HL-60/S4 treated with phorbol 12-myristate 13-acetate at 8.2 ng/mL for 4 days and 3 days (cell line): ENCODE data around the gene QKI.

Source experiments
- in situ Hi-C: fragments of 300-500 bp; cut with MboI; formaldehyde crosslinking; loops from 2 replicates; pipeline ENCODE4 v1.15.0; 2022; ENCODE audit warnings: low sequenced_read_pairs

QKI gene

DNA sequence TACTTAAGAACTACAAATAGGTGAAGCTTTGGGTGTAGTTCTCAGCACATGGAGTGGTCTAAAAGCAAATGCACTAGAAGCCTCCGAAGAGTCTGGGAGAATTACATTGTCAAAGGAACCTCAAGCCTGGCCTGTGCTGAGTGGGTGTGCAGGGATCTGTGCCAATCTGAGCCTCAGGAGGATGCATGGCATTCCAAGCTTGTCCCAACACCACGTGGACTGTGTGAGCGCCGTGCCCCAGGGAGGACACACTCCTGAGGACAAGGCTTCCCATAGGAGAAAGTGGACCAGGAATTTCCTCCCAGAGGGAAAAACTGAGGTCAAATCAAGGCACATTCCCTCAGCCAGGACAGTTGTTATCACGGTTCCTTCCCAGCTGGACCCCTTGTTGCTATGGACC lies 185.8 kb downstream of the QKI start:
- in situ Hi-C loops = no loop called here

- in situ Hi-C loops = no loop called here
Observed at GRCh38 chr6:163600781-163601180, 186.3 kb downstream of the QKI start.

DNA sequence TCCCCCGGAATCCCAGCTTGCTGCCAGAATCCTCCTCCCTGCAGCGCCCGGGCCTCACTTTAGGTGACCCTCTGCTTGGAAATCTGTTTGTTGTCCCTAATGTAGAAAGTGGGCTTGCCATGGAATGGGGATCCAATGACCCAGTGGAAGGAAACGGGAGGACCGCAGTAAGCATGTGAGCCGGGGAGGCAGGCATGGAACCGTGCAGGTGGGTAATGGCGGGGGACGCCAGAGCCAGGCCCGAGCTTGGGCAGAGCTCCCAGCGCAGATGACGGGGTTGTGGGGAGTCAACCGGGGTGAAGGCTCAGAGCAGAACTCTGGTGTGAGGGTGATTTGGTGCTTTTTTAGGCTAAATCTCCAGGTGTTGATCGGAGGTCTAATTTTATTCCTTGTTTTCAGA lies 188.3 kb downstream of the QKI start:
- in situ Hi-C loops = no loop called here

DNA sequence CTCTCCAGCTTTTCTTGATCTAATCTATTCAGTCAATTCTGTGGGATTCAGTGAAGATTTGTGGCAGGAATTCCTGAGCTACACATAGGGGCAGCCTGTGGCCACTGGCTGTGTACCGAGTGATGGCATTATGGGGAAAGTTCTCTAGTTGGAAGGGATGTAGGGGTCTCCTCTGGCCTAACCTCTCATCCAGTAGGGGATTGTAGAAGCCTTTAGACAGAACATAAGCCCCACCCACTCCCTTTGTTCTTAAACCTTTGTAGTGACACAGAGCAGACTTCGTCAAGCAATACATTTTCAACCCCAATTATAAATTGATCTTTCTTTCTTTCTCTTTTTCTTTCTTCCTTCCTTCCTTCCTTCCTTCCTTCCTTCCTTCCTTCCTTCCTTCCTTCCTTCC lies 188.9 kb downstream of the QKI start:
- in situ Hi-C loops = no loop called here

GRCh38 chr6:163605385-163606097 lies 191.0 kb downstream of the QKI start:
- in situ Hi-C loops = no loop called here

DNA sequence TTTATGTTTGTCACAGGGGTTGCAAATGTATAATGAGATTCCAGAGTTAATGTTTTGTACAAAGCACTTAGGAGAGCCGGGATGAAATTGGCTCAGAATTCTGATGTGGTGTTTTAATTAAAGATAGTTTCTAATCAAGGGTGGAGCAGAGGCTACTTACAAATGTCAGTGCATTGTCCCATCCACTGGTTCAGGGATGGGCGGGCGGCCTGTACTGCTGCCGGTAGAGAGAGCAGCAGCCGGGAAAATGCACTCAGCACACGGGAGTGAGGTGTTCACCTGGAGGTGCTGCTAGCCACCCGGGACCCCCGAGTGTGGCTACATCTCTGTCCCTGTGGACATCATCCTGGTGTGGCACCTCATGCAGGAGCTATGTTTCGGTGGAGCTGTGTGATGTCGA lies 193.3 kb downstream of the QKI start:
- in situ Hi-C loops = no loop called here

- in situ Hi-C loops = no loop called here
Observed at GRCh38 chr6:163608204-163608644, 193.7 kb downstream of the QKI start.

- in situ Hi-C loops = no loop called here
Observed at GRCh38 chr6:163612200-163612599, 197.7 kb downstream of the QKI start.

DNA sequence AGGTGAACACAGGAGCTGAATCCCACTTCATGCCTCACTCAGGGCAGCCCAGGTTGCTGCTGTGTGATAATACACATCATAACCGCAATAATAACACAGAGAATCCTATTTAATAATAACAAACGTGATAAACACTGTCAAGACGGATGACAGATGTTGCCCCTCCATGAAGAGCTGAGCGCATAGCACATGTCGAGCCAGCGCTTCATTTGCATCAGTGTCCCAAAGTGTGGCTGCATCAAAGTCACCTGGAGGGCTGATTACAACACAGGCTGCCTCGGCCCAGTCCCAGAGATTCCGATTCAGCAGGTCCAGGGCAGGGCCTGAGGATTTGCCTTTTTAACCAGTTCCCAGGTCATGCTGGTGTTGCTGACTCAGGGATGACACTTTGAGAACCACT lies 198.5 kb downstream of the QKI start:
- in situ Hi-C loops = no loop called here

GRCh38 chr6:163613668-163614067 lies 199.2 kb downstream of the QKI start:
- in situ Hi-C loops = no loop called here

DNA sequence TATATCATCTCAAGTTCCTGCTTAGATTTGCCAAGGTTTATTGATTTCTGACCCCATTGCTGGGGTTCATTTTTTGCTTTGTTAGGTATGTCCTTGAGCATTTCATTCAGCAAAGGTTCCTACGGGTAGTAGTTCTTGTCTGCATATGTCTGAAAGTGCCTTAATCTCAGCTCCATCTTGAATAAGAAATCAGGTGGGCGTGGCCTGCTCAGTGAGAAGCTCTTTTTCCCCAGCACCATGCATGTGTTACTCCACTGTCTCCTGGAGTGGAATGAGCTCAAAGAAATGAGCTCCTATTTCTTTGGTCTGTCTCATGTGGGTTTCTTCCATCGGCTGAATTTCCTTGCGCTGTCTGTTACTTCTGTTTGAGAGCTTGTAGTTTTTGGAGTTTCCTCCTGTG lies 201.9 kb downstream of the QKI start:
- in situ Hi-C loops = no loop called here

DNA sequence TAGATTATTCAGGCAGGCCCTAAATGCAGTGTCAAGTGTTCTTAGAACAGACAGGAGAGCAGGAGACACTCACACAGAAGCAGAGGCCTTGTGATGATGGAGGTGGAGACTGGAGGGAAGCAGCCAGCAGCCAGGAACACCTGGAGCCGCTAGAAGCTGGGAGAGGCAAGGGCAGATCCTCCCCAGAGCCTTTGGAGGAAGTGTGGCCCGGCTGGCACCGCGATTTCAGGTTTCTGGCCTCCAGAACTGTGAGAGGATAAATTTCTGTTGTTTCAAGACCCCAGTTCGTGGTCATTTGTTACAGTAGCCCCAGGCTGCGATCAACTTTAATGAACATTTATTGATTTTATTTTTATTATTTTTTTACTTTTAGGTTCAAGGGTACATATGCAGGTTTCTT lies 203.0 kb downstream of the QKI start:
- in situ Hi-C loops = no loop called here

DNA sequence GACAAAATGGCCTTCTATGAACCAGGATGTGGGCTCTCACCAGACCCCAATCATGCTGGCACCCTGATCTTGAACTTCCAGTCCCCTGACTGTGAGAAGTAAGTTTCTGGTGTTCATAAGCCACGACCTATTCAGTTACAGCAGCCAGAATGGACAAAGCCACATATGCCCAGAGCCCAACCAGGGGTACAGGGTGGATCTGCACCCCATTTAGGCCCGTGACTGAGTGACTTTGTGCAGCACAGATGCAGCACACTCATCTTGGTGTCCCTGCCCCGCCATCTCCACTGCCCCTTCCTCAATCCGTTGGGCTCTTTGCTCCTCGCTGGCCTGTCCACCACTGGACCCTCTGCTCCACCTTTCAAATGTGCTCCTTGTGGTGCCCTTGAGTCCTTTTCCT lies 205.6 kb downstream of the QKI start:
- in situ Hi-C loops = no loop called here

- in situ Hi-C loops = no loop called here
Observed at GRCh38 chr6:163620670-163621330, 206.3 kb downstream of the QKI start.

DNA sequence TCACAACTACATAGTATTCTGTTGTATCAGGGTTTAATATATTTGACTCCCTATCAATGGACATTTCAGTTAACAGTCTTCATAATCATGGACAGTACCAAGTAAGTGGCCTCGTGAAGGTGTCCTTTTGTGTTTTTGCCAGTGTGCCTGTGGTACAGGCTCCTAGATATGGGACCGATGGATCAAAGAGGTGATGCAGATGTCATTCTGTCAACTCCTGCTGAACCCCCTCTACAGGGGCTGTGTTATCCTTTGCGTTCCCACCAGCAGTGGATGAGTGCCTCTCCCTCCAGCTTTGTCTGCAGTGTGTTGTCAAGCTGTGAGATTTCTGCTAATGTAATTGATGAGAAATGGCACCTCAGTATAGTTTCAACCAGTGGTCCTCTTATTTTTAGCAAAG lies 210.7 kb downstream of the QKI start:
- in situ Hi-C loops = no loop called here

DNA sequence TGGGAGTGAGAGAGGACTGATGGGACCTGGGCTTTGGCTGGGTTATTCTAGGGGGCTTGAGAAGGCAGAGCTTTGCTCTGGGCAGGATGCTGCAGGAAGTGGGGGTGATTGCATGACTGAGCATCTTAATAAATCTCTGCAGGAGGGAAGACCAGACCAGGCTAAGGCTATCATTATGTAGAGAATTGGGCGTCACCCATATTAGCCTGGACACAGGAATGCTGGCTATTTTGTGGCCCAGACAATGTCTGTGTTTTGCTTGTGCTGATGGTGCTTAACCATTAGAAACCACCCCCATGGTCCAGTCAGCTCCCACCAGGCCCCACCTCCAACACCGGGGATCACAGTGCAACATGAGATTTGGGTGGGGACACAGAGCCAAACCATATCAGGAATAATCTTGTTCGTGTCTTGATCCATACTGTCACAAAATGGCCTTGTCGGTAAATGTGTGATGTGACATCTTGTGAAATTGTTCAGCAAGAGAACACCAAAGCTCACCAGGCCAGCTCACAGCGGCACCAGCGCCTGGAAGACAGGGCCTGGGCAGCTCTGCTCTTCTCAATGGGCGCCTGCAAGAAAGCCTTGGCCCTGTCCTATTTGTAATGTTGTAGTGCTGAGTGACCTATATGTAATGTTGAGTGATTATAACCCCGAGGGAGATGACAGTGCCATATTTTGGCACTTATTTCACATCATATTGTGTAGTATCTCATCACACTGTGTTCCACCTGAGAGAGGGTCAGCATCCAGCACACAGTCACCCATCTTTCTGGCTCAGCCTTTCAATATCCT lies 211.8 kb downstream of the QKI start:
- in situ Hi-C loops = no loop called here

DNA sequence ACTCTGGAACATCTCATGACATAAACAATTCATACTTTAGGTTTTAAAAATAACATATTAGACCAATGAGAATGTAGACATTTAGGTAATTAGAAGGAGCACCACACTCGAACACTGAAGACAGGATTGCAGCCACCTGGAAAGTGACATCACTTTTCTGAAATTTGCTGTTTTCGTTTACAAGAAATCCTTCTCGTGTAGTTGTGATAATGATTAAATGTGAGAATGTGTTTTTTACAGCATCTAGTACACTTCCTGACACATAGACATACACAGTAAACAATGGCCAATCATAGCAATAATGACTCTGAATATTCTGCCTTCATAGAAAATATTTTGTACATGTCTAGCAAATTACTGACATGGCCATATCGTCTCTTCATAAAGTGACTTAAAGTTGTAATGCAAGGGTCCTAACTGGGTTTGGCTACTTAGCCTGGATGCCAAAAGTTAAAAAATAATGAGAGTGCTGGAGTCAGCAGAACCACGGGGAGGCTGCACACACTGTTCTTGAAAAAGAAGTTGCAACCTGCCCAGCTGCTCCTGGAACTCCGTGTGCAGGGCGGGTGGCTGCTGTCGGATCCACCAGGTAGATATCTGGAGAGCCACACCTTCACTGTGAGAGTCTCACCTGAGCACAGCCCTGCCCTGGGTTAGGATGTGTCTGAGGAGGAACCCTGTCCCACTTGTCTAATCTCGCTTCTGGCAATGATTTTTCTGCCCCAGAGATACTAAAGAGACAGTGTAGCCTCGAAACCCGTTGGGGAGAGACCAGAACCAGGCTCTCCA lies 212.9 kb downstream of the QKI start:
- in situ Hi-C loops = no loop called here
